Mesenchymal stem cell (in vitro differentiated cells and primary cell): ENCODE measurements around the gene C17orf67.

ENCODE experiments used
- DNase-seq: peaks from one replicate; pipeline ENCODE4 v3.0.0-alpha.2; 2013
- H2AFZ ChIP-seq: one replicate; pipeline ENCODE4 v1.6.1; 2013; ENCODE audit warnings: low read depth, mild to moderate bottlenecking, control low read depth, inconsistent platforms, low read length, moderate library complexity
- H2AK5ac ChIP-seq: 2 replicates; pipeline ENCODE4 v1.6.1; 2013; ENCODE audit warnings: low read length, moderate library complexity, mild to moderate bottlenecking, inconsistent platforms; ENCODE audit not compliant: severe bottlenecking
- H2BK120ac ChIP-seq: one replicate; pipeline ENCODE4 v1.6.1; 2013; ENCODE audit warnings: low read depth, mild to moderate bottlenecking, inconsistent platforms, low read length, moderate library complexity
- H2BK12ac ChIP-seq, 2 experiments: one replicate each; pipeline ENCODE4 v1.6.1; 2013; ENCODE audit warnings: inconsistent platforms in 2 of 2, low read length in 2 of 2, mild to moderate bottlenecking in 2 of 2, moderate library complexity in 2 of 2, control low read depth in 1 of 2
- H2BK15ac ChIP-seq: one replicate; pipeline ENCODE4 v1.6.1; 2013; ENCODE audit warnings: mild to moderate bottlenecking, low read depth, inconsistent platforms; ENCODE audit not compliant: poor library complexity, severe bottlenecking
- H2BK5ac ChIP-seq: 2 replicates; pipeline ENCODE4 v1.6.1; 2013; ENCODE audit warnings: low read depth, mild to moderate bottlenecking, low read length, control low read depth, inconsistent platforms; ENCODE audit not compliant: poor library complexity, severe bottlenecking
- H3K14ac ChIP-seq, 2 experiments: one replicate each; pipeline ENCODE4 v1.6.1; 2013; ENCODE audit warnings: inconsistent platforms in 2 of 2, low read length in 2 of 2, control low read depth in 1 of 2, mild to moderate bottlenecking in 1 of 2, moderate library complexity in 1 of 2
- H3K18ac ChIP-seq, 2 experiments: one replicate each; pipeline ENCODE4 v1.6.1; 2013; ENCODE audit warnings: inconsistent platforms in 2 of 2, low read length in 2 of 2, control low read depth in 1 of 2, low read depth in 1 of 2, mild to moderate bottlenecking in 1 of 2
- H3K23ac ChIP-seq, 2 experiments: one replicate each; pipeline ENCODE4 v1.6.1; 2013; ENCODE audit warnings: inconsistent platforms in 2 of 2, low read length in 2 of 2, mild to moderate bottlenecking in 2 of 2, moderate library complexity in 2 of 2, control low read depth in 1 of 2
- H3K27ac ChIP-seq: 2 replicates; pipeline ENCODE4 v1.5.1; 2013; ENCODE audit warnings: mild to moderate bottlenecking, moderate library complexity, low read length, control low read depth, inconsistent platforms; ENCODE audit not compliant: poor library complexity, severe bottlenecking
- H3K27me3 ChIP-seq, 2 experiments: 2 replicates each; pipeline versions ENCODE4 v1.6.1 to v1.7.0; 2013; ENCODE audit warnings: low read length in 2 of 2, mild to moderate bottlenecking in 2 of 2, moderate library complexity in 2 of 2, control low read depth in 1 of 2, inconsistent platforms in 1 of 2; ENCODE audit not compliant: control insufficient read depth in 1 of 2, insufficient read depth in 1 of 2
- H3K36me3 ChIP-seq, 2 experiments: 2 replicates each; pipeline versions ENCODE4 v1.6.1 to v1.7.0; 2013; ENCODE audit warnings: low read length in 2 of 2, control low read depth in 1 of 2, inconsistent platforms in 1 of 2, low read depth in 1 of 2, mild to moderate bottlenecking in 1 of 2; ENCODE audit not compliant: insufficient read depth in 2 of 2, control insufficient read depth in 1 of 2
- H3K4ac ChIP-seq, 2 experiments: one replicate each; pipeline ENCODE4 v1.6.1; 2013; ENCODE audit warnings: inconsistent platforms in 2 of 2, low read length in 2 of 2, mild to moderate bottlenecking in 2 of 2, moderate library complexity in 2 of 2, control low read depth in 1 of 2, low read depth in 1 of 2
- H3K4me1 ChIP-seq: 2 replicates; pipeline ENCODE4 v1.6.1; 2013; ENCODE audit warnings: low read depth, low read length, control low read depth; ENCODE audit not compliant: control insufficient read depth, insufficient read depth
- H3K4me2 ChIP-seq: 2 replicates; pipeline ENCODE4 v1.6.1; 2013; ENCODE audit warnings: low read length, mild to moderate bottlenecking, inconsistent platforms; ENCODE audit not compliant: poor library complexity, severe bottlenecking
- H3K4me3 ChIP-seq, 2 experiments: 2 replicates each; pipeline versions ENCODE4 v1.5.1 to v1.7.0; 2013; ENCODE audit warnings: low read length in 2 of 2, mild to moderate bottlenecking in 2 of 2, control low read depth in 1 of 2, low read depth in 1 of 2; ENCODE audit not compliant: insufficient read depth in 1 of 2
- H3K79me1 ChIP-seq: replicated peaks from 2 replicates; pipeline ENCODE4 v1.6.1; 2013; ENCODE audit warnings: mild to moderate bottlenecking, control low read depth, low read length, inconsistent platforms; ENCODE audit not compliant: poor library complexity, severe bottlenecking
- H3K9ac ChIP-seq: 2 replicates; pipeline ENCODE4 v1.7.0; 2013; ENCODE audit warnings: mild to moderate bottlenecking, low read length, moderate library complexity
- H3K9me3 ChIP-seq: 2 replicates; pipeline ENCODE4 v1.7.0; 2013; ENCODE audit warnings: mild to moderate bottlenecking, low read length; ENCODE audit not compliant: control insufficient read depth
- H4K8ac ChIP-seq: one replicate; pipeline ENCODE4 v1.6.1; 2013; ENCODE audit warnings: inconsistent platforms, mild to moderate bottlenecking, low read length, moderate library complexity
- H4K91ac ChIP-seq: one replicate; pipeline ENCODE4 v1.6.1; 2013; ENCODE audit warnings: mild to moderate bottlenecking, low read length, inconsistent platforms
- WGBS: methylation state at CpG from one replicate; pipeline ENCODE4 v1.1.7; 2013; ENCODE audit warnings: mixed read lengths; 5-methylcytosine and 5-hydroxymethylcytosine counted together

The C17orf67 gene

GRCh38 chr17:56812901-56813388 lies 20.8 kb downstream of the C17orf67 start:
- Histone ChIP-seq H4K8ac (no peak overlapping the region), H3K79me1 (no peaks in the 10 kb centered on the region), H3K9me3 (no peaks in the 10 kb centered on the region), H2BK12ac (no peak overlapping the region), H3K27me3 (no peaks in the 10 kb centered on the region), H3K14ac (no peak overlapping the region), H4K91ac (no peak overlapping the region), H2AK5ac (no peak overlapping the region), H3K18ac (no peak overlapping the region), H2BK120ac (no peak overlapping the region), H3K23ac (no peak overlapping the region), H2AFZ (no peak overlapping the region), H3K4ac (no peak overlapping the region), H3K27ac (no peak overlapping the region), H2BK15ac (no peak overlapping the region), H3K4me2 (no peak overlapping the region), H3K36me3 (no peaks in the 10 kb centered on the region), H3K4me3 (no peak overlapping the region), H3K9ac (no peak overlapping the region), H3K4me1 (no peaks in the 10 kb centered on the region), H2BK5ac (no peak overlapping the region)
- WGBS: 77% methylated on average over 7 of the region's 7 CpGs
- DNase-seq: no peak

- WGBS: 90% methylated on average over 12 of the region's 12 CpGs
- no peaks in the 10 kb centered on the region for H3K36me3 ChIP-seq
- no peak overlapping the region for H4K8ac ChIP-seq
- no peak overlapping the region for H3K9ac ChIP-seq
- DNase-seq: no peak
- H2BK5ac ChIP-seq: no peak overlapping the region
- no peaks in the 10 kb centered on the region for H3K9me3 ChIP-seq
- no peaks in the 10 kb centered on the region for H3K79me1 ChIP-seq
- no peak overlapping the region for H3K27ac ChIP-seq
- no peak overlapping the region for H3K4me3 ChIP-seq
- no peaks in the 10 kb centered on the region for H3K27me3 ChIP-seq
- no peak overlapping the region for H2BK120ac ChIP-seq
- H4K91ac ChIP-seq: no peak overlapping the region
- no peak overlapping the region for H3K4ac ChIP-seq
- no peak overlapping the region for H2AK5ac ChIP-seq
- no peak overlapping the region for H2AFZ ChIP-seq
- H3K4me2 ChIP-seq: no peak overlapping the region
- no peak overlapping the region for H2BK12ac ChIP-seq
- peaks cover 3% of the 10 kb centered on the region for H3K4me1 ChIP-seq
- H3K14ac ChIP-seq: no peak overlapping the region
- H3K23ac ChIP-seq: no peak overlapping the region
- H2BK15ac ChIP-seq: no peak overlapping the region
- no peak overlapping the region for H3K18ac ChIP-seq
These were observed 22.6 kb downstream of the C17orf67 start for GRCh38 chr17:56810891-56811775.

- Histone ChIP-seq H2BK120ac (no peak overlapping the region), H4K91ac (no peak overlapping the region), H2BK12ac (no peak overlapping the region), H3K27ac (no peak overlapping the region), H2AK5ac (no peak overlapping the region), H2BK5ac (no peak overlapping the region), H2BK15ac (no peak overlapping the region), H3K79me1 (no peaks in the 10 kb centered on the region), H3K23ac (peak overlapping the region in 1 of 2 experiments; percentile 15), H3K36me3 (no peaks in the 10 kb centered on the region), H2AFZ (no peak overlapping the region), H3K27me3 (no peaks in the 10 kb centered on the region), H4K8ac (no peak overlapping the region), H3K4ac (no peak overlapping the region), H3K14ac (no peak overlapping the region), H3K4me1 (peaks cover 3% of the 10 kb centered on the region), H3K4me3 (no peak overlapping the region), H3K9me3 (no peaks in the 10 kb centered on the region), H3K9ac (no peak overlapping the region), H3K18ac (no peak overlapping the region), H3K4me2 (no peak overlapping the region)
- 92% methylated on average over 2 of the region's 2 CpGs for WGBS
- no peak for DNase-seq
These were observed 23.4 kb downstream of the C17orf67 start for GRCh38 chr17:56810343-56810742.

DNA sequence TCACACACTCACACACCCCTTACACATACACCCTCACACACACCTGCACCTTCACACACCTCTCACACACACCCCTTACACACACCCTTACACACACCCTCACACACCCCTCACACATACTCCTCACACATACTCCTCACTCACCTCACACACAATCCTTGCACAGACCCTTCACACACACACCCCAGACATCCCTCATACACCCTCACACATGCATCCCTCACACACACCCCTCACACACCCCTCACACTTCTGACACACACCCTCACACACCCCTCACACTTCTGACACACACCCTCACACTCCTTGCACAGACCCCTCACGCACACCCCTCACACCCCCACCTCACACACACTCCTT lies 23.9 kb downstream of the C17orf67 start:
- H3K4me3 ChIP-seq: no peak overlapping the region
- peaks cover 3% of the 10 kb centered on the region for H3K4me1 ChIP-seq
- no peaks in the 10 kb centered on the region for H3K79me1 ChIP-seq
- no peak overlapping the region for H2BK5ac ChIP-seq
- H4K8ac ChIP-seq: no peak overlapping the region
- H3K4ac ChIP-seq: no peak overlapping the region
- no peak overlapping the region for H2AK5ac ChIP-seq
- no peak overlapping the region for H2BK12ac ChIP-seq
- H4K91ac ChIP-seq: no peak overlapping the region
- H3K9ac ChIP-seq: no peak overlapping the region
- no peak overlapping the region for H2BK120ac ChIP-seq
- no peak overlapping the region for H3K18ac ChIP-seq
- no peak for DNase-seq
- H3K27me3 ChIP-seq: no peaks in the 10 kb centered on the region
- no peak overlapping the region for H2BK15ac ChIP-seq
- WGBS: 95% methylated on average over 1 of the region's 1 CpG
- H3K23ac ChIP-seq: no peak overlapping the region
- no peak overlapping the region for H3K4me2 ChIP-seq
- no peaks in the 10 kb centered on the region for H3K36me3 ChIP-seq
- no peak overlapping the region for H3K27ac ChIP-seq
- no peak overlapping the region for H2AFZ ChIP-seq
- no peak overlapping the region for H3K14ac ChIP-seq
- H3K9me3 ChIP-seq: no peaks in the 10 kb centered on the region
